ENCODE results near the gene SPECC1L.

SPECC1L gene

GRCh38 chr22:24446260-24446611 lies 175.6 kb downstream of the SPECC1L start:
- DNase-seq: no peak

- no peak for DNase-seq
These were observed 180.0 kb downstream of the SPECC1L start for GRCh38 chr22:24450610-24451009.

GRCh38 chr22:24451162-24451561 lies 180.5 kb downstream of the SPECC1L start:
- DNase-seq: no peak

GRCh38 chr22:24453853-24454252 lies 183.2 kb downstream of the SPECC1L start:
- no peak for DNase-seq

- no peak for DNase-seq
These were observed 184.4 kb downstream of the SPECC1L start for GRCh38 chr22:24455039-24455438.

GRCh38 chr22:24455751-24456426 lies 185.3 kb downstream of the SPECC1L start:
- no peak for DNase-seq

- DNase-seq: no peak
These were observed 187.3 kb downstream of the SPECC1L start for GRCh38 chr22:24457894-24458420.

- no peak for DNase-seq
These were observed 189.3 kb downstream of the SPECC1L start for GRCh38 chr22:24459911-24460310.

GRCh38 chr22:24460418-24461089 lies 189.9 kb downstream of the SPECC1L start:
- DNase-seq: peak; percentile 67

GRCh38 chr22:24463071-24463760 lies 192.6 kb downstream of the SPECC1L start:
- no peak for DNase-seq

- DNase-seq: no peak
These were observed 194.9 kb downstream of the SPECC1L start for GRCh38 chr22:24465566-24465965.

GRCh38 chr22:24465975-24466374 lies 195.3 kb downstream of the SPECC1L start:
- no peak for DNase-seq

GRCh38 chr22:24466716-24467328 lies 196.2 kb downstream of the SPECC1L start:
- DNase-seq: no peak

- no peak for DNase-seq
These were observed 196.7 kb downstream of the SPECC1L start for GRCh38 chr22:24467340-24467739.
